HepG2 (cell line): ENCODE results near the gene MBD5. TPM values are rescaled to one million over a fixed set of nuclear protein-coding genes. Genes with fewer than 3 reads are reported as not detected.

ENCODE experiments used
- ATAC-seq: fragments of 200-7000 bp; cut with Tn5 transposase; 3 replicates; pipeline ENCODE4 v1.9.1; 2020; ENCODE audit warnings: mild to moderate bottlenecking, moderate library complexity
- BruUV-seq: library from RNA; stranded (reverse); fragments of 400-500 nt; replicated peaks from 2 replicates; lab custom pipeline; 2021; lab: Mats Ljungman, UMichigan
- CTCF ChIA-PET: fragments of 300-600 bp; formaldehyde crosslinking; extraction: SDS; loops from one replicate; lab custom pipeline; 2021; ENCODE audit warnings: low total read pairs, inconsistent platforms, low intra/inter-chr PET ratio; lab: Yijun Ruan, JAX
- POLR2A ChIA-PET: fragments of 350-600 bp; sonication (Branson Sonifier 250); formaldehyde crosslinking; loops from one replicate; lab custom pipeline; 2020; ENCODE audit warnings: antibody characterized with exemption, inconsistent platforms; lab: Yijun Ruan, JAX
- DNase-seq: peaks from one replicate; pipeline ENCODE4 v3.0.0-alpha.2; 2015; ENCODE audit warnings: low spot score
- FAIRE-seq: peaks from 3 replicates; lab custom pipeline; 2011; peaks lifted over from hg19 to GRCh38; lab: Jason Lieb, UNC
- H2AFZ ChIP-seq: one replicate; pipeline ENCODE4 v1.6.1; 2011; ENCODE audit warnings: low read length, inconsistent platforms
- H3K27ac ChIP-seq: fragments of 300-600 bp; 3 replicates; pipeline ENCODE4 v1.8.0; 2011; ENCODE audit warnings: mixed run types, mild to moderate bottlenecking, mixed read lengths, low read length, inconsistent platforms; ENCODE audit not compliant: insufficient read depth; ENCODE audit errors: extremely low read length
- H3K27me3 ChIP-seq, 2 experiments: fragments of 200-600 bp in 1 of 2; 2 replicates in 1 of 2; 3 replicates in 1 of 2; pipeline versions ENCODE4 v1.6.0 to v1.8.0; 2011; ENCODE audit warnings: low read length in 2 of 2, mild to moderate bottlenecking in 2 of 2, moderate library complexity in 2 of 2, inconsistent platforms in 1 of 2; ENCODE audit not compliant: insufficient read depth in 2 of 2, control insufficient read depth in 1 of 2
- H3K36me3 ChIP-seq, 2 experiments: fragments of 200-600 bp in 1 of 2; replicated peaks in 1 of 2; 2 replicates in 1 of 2; 3 replicates in 1 of 2; pipeline versions ENCODE4 v1.5.1 to v1.8.0; 2011; ENCODE audit warnings: low read length in 2 of 2, inconsistent platforms in 1 of 2; ENCODE audit not compliant: insufficient read depth in 2 of 2, control insufficient read depth in 1 of 2
- H3K4me1 ChIP-seq: 2 replicates; pipeline ENCODE4 v1.5.1; 2012; ENCODE audit warnings: low read length, inconsistent platforms; ENCODE audit not compliant: insufficient read depth
- H3K4me2 ChIP-seq: 2 replicates; pipeline ENCODE4 v1.6.0; 2011; ENCODE audit warnings: low read depth, low read length, inconsistent platforms
- H3K4me3 ChIP-seq, 3 experiments: fragments of 200-600 bp in 1 of 3; sonication (generic), shearing (Covaris generic) in 1 of 3; replicated peaks in 1 of 3; 2 replicates each; pipeline ENCODE4 v1.5.1; 2011 to 2016; ENCODE audit warnings: low read length in 3 of 3, inconsistent platforms in 2 of 3, low read depth in 2 of 3, mild to moderate bottlenecking in 2 of 3, control low read depth in 1 of 3, mixed read lengths in 1 of 3; ENCODE audit not compliant: insufficient read depth in 1 of 3
- H3K79me2 ChIP-seq: one replicate; pipeline ENCODE4 v1.6.1; 2011; ENCODE audit warnings: low read length, inconsistent platforms; ENCODE audit not compliant: insufficient read depth
- H3K9ac ChIP-seq: 2 replicates; pipeline ENCODE4 v1.6.0; 2011; ENCODE audit warnings: mild to moderate bottlenecking, low read depth, low read length, inconsistent platforms; ENCODE audit not compliant: insufficient read depth
- H3K9me3 ChIP-seq: 2 replicates; pipeline ENCODE4 v1.5.1; 2012; ENCODE audit warnings: mild to moderate bottlenecking, low read length
- H4K20me1 ChIP-seq: 2 replicates; pipeline ENCODE4 v1.6.0; 2011; ENCODE audit warnings: inconsistent platforms, mild to moderate bottlenecking, low read length, moderate library complexity; ENCODE audit not compliant: insufficient read depth
- BCLAF1 ChIP-seq: fragments of 450-650 bp; IDR thresholded peaks from 2 replicates; pipeline ENCODE4 v1.6.1; 2017; ENCODE audit warnings: mild to moderate bottlenecking
- FOXP1 ChIP-seq, 2 experiments: fragments of 450-650 bp in 1 of 2; IDR thresholded peaks; 2 replicates each; pipeline ENCODE4 v1.6.1; 2017 to 2018; ENCODE audit warnings: antibody characterized with exemption in 1 of 2
- GPN1 ChIP-seq: sonication (generic); formaldehyde crosslinking; IDR thresholded peaks from 2 replicates; pipeline ENCODE4 v1.5.1; 2020; ENCODE audit warnings: missing genetic modification reagents, borderline replicate concordance
- MED8 ChIP-seq: sonication (generic); formaldehyde crosslinking; IDR thresholded peaks from 2 replicates; pipeline ENCODE4 v1.8.1; 2023; ENCODE audit warnings: mild to moderate bottlenecking, missing genetic modification reagents; ENCODE audit not compliant: insufficient replicate concordance
- NFE2L1 ChIP-seq: sonication (generic); formaldehyde crosslinking; IDR thresholded peaks from 2 replicates; pipeline ENCODE4 v1.4.0; 2020; ENCODE audit warnings: missing genetic modification reagents, mild to moderate bottlenecking, borderline replicate concordance
- PAX8 ChIP-seq: sonication (generic); formaldehyde crosslinking; IDR thresholded peaks from 2 replicates; pipeline ENCODE4 v1.8.0; 2022; ENCODE audit warnings: mild to moderate bottlenecking, missing genetic modification reagents, borderline replicate concordance
- PHF5A ChIP-seq: IDR thresholded peaks from one replicate; pipeline ENCODE4 v1.6.1; 2018; ENCODE audit warnings: low read depth, missing genetic modification reagents; ENCODE audit not compliant: unreplicated experiment
- ZNF235 ChIP-seq: sonication (generic); formaldehyde crosslinking; IDR thresholded peaks from 2 replicates; pipeline ENCODE4 v1.8.1; 2023; ENCODE audit warnings: mild to moderate bottlenecking, missing genetic modification reagents, borderline replicate concordance
- ZNF784 ChIP-seq: sonication (generic); formaldehyde crosslinking; IDR thresholded peaks from 2 replicates; pipeline ENCODE4 v1.5.1; 2020; ENCODE audit warnings: missing genetic modification reagents, mild to moderate bottlenecking, borderline replicate concordance
- WGBS: methylation state at CpG from one replicate; pipeline ENCODE4 v1.1.6; 2017; ENCODE audit warnings: low lambda C conversion rate; 5-methylcytosine and 5-hydroxymethylcytosine counted together
- in situ Hi-C: cut with HindIII; loops from 2 replicates; pipeline ENCODE4 v1.10.0; 2017; ENCODE audit warnings: low pct_unique_long_range_greater_than_20kb; ENCODE audit not compliant: extremely low pct_ligation_motif_present
- intact Hi-C: fragments of 100-400 bp; cut with micrococcal nuclease; formaldehyde crosslinking; loops from one replicate; pipeline ENCODE4 v1.10.0; 2022; ENCODE audit not compliant: unreplicated experiment
- polyA plus RNA-seq, 8 experiments: library from polyadenylated mRNA; depleted of rRNA in 3 of 8; stranded (reverse) in 7 of 8; unstranded in 1 of 8; fragments of >200 nt; fragmentation: Illumina TruSeq in 4 of 8; extraction: Trizol in 4 of 8; gene quantifications; 2 replicates each; pipeline versions ENCODE4 v1.2.1 to v1.2.3, GENCODE V29; 2011 to 2016; ENCODE audit warnings: low read depth in 4 of 8, missing spikeins in 1 of 8, mixed read lengths in 1 of 8; ENCODE audit not compliant: insufficient read depth in 1 of 8
- total RNA-seq, 5 experiments: library from RNA; depleted of rRNA; stranded (reverse); fragments of >200 nt; fragmentation: Illumina TruSeq; extraction: Trizol; gene quantifications; 2 replicates each; pipeline ENCODE4 v1.2.3, GENCODE V29; 2016; ENCODE audit warnings: low read depth in 1 of 5

Gene MBD5
- total and polyA plus RNA-seq, 2 of the 13 experiments (the other 11 are each of a cell fraction or from before 2014, with no cell fraction given): 13.5 to 26.4 TPM

DNA sequence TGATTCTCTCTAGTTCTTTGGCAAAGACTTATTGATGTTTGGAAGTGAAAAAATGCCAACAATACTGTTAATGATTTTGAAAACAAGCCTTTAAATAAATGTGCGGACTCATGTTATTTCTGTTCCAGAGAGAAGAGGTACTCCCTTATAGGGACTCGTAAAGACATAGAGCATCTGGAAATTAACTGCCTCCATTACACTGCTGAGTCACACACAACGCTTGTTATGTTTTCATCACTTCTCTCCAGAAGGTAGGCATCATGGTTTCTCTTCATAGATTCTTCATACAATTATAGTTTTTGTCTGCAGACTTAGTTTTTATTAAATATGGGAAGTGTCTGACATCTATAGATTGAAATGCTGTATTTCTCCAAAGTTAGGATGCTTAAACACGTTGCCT is 321.2 kb downstream of the MBD5 start:
- 95% methylated on average over 4 of the region's 4 CpGs for WGBS
- Histone ChIP-seq H3K9ac (no peak overlapping the region), H3K27ac (no peak overlapping the region), H2AFZ (no peak overlapping the region), H3K79me2 (no peaks in the 10 kb centered on the region), H3K4me2 (no peak overlapping the region), H3K4me3 (no peak overlapping the region), H3K4me1 (no peaks in the 10 kb centered on the region), H3K27me3 (no peaks in the 10 kb centered on the region), H3K9me3 (no peaks in the 10 kb centered on the region), H4K20me1 (no peaks in the 10 kb centered on the region), H3K36me3 (no peaks in the 10 kb centered on the region)
- POLR2A ChIA-PET: no interaction called here
- in situ Hi-C loops: no loop called here
- FAIRE-seq (no peak), DNase-seq (no peak), ATAC-seq (no peak)
- TF ChIP-seq PHF5A (CRISPR knock-in tag): no peak
- no peak for TF ChIP-seq PAX8
- no peak for TF ChIP-seq ZNF235 (CRISPR knock-in tag)
- no peak for TF ChIP-seq MED8 (CRISPR knock-in tag)
- no peak for TF ChIP-seq FOXP1 (IDR thresholded peaks at IDR 0.05)
- no peak for TF ChIP-seq FOXP1 (CRISPR knock-in tag; IDR thresholded peaks at IDR 0.05)
- TF ChIP-seq ZNF784 (CRISPR knock-in tag): no peak
- no peak for TF ChIP-seq GPN1 (CRISPR knock-in tag)
- TF ChIP-seq NFE2L1 (CRISPR knock-in tag): no peak
- no peak for TF ChIP-seq BCLAF1
- BruUV-seq: no TSS peak
- CTCF ChIA-PET: no interaction called here
- intact Hi-C loops: no loop called here
